HepG2 (cell line): ENCODE measurements around the gene NPB. TPM values are rescaled to one million over a fixed set of nuclear protein-coding genes. Genes with fewer than 3 reads are reported as not detected.

Experiments
- EEA1 ChIP-seq: sonication (generic); formaldehyde crosslinking; IDR thresholded peaks from 2 replicates; pipeline ENCODE4 v1.5.1; 2020; ENCODE audit warnings: mild to moderate bottlenecking, missing genetic modification reagents, borderline replicate concordance
- KAT8 ChIP-seq: IDR thresholded peaks from 2 replicates; pipeline ENCODE4 v1.6.1; 2016; ENCODE audit warnings: missing genetic modification reagents, missing compliant biosample characterization
- KDM6A ChIP-seq: IDR thresholded peaks from 2 replicates; pipeline ENCODE4 v1.6.1; 2016; ENCODE audit warnings: low read depth
- KLF11 ChIP-seq: IDR thresholded peaks from 2 replicates; pipeline ENCODE4 v1.6.1; 2016; ENCODE audit warnings: missing compliant biosample characterization
- KLF15 ChIP-seq: sonication (generic); formaldehyde crosslinking; IDR thresholded peaks from 2 replicates; pipeline ENCODE4 v1.8.1; 2023; ENCODE audit warnings: borderline replicate concordance, mild to moderate bottlenecking, inconsistent platforms, missing genetic modification reagents, mixed read lengths
- MBD4 ChIP-seq: IDR thresholded peaks from 2 replicates; pipeline ENCODE4 v1.6.1; 2012; ENCODE audit warnings: low read length, inconsistent platforms, borderline replicate concordance
- SMAD1 ChIP-seq: sonication (generic); formaldehyde crosslinking; IDR thresholded peaks from 2 replicates; pipeline ENCODE4 v1.4.0; 2020; ENCODE audit warnings: missing genetic modification reagents, low read depth, mild to moderate bottlenecking, borderline replicate concordance
- SMAD3 ChIP-seq: sonication (generic); formaldehyde crosslinking; IDR thresholded peaks from 2 replicates; pipeline ENCODE4 v1.4.0; 2020; ENCODE audit warnings: missing genetic modification reagents
- YY1 ChIP-seq: IDR thresholded peaks from 2 replicates; pipeline ENCODE4 v1.6.1; 2011; ENCODE audit warnings: low read length, low read depth, moderate library complexity, mild to moderate bottlenecking; ENCODE audit not compliant: insufficient read depth, insufficient replicate concordance
- ZSCAN22 ChIP-seq: sonication (generic); formaldehyde crosslinking; IDR thresholded peaks from 2 replicates; pipeline ENCODE4 v1.4.0; 2020; ENCODE audit warnings: mild to moderate bottlenecking, missing genetic modification reagents
- ZSCAN5A ChIP-seq: sonication (generic); formaldehyde crosslinking; IDR thresholded peaks from 2 replicates; pipeline ENCODE4 v1.8.0; 2022; ENCODE audit warnings: mild to moderate bottlenecking, missing genetic modification reagents, borderline replicate concordance
- polyA plus RNA-seq, 8 experiments: library from polyadenylated mRNA; depleted of rRNA in 3 of 8; stranded (reverse) in 7 of 8; unstranded in 1 of 8; fragments of >200 nt; fragmentation: Illumina TruSeq in 4 of 8; extraction: Trizol in 4 of 8; gene quantifications; 2 replicates each; pipeline versions ENCODE4 v1.2.1 to v1.2.3, GENCODE V29; 2011 to 2016; ENCODE audit warnings: low read depth in 4 of 8, missing spikeins in 1 of 8, mixed read lengths in 1 of 8; ENCODE audit not compliant: insufficient read depth in 1 of 8
- total RNA-seq, 5 experiments: library from RNA; depleted of rRNA; stranded (reverse); fragments of >200 nt; fragmentation: Illumina TruSeq; extraction: Trizol; gene quantifications; 2 replicates each; pipeline ENCODE4 v1.2.3, GENCODE V29; 2016; ENCODE audit warnings: low read depth in 1 of 5
- TF ChIP-seq, protein P1 (sequence below): sonication (generic); formaldehyde crosslinking; IDR thresholded peaks from 2 replicates; pipeline ENCODE4 v1.5.0; 2020; ENCODE audit warnings: missing genetic modification reagents
- TF ChIP-seq, protein P2 (sequence below): sonication (generic); formaldehyde crosslinking; IDR thresholded peaks from 2 replicates; pipeline ENCODE4 v1.4.0; 2020; ENCODE audit warnings: missing genetic modification reagents, borderline replicate concordance
- TF ChIP-seq, protein P3 (sequence below): sonication (generic); formaldehyde crosslinking; IDR thresholded peaks from 2 replicates; pipeline ENCODE4 v1.9.0; 2021; ENCODE audit warnings: missing genetic modification reagents, borderline replicate concordance
- TF ChIP-seq, protein P4 (sequence below): sonication (generic); formaldehyde crosslinking; IDR thresholded peaks from 2 replicates; pipeline ENCODE4 v1.8.0; 2022; ENCODE audit warnings: missing genetic modification reagents, mild to moderate bottlenecking, inconsistent platforms, borderline replicate concordance

NPB gene
- total and polyA plus RNA-seq, 2 of the 13 experiments (the other 11 are each of a cell fraction or from before 2014, with no cell fraction given): 0.11 to 0.93 TPM

GRCh38 chr17:81871387-81872230, 30.4 kb upstream of the NPB start (continued):
- TF ChIP-seq KLF15 (CRISPR knock-in tag) (peak; percentile 70; the same call in 1 of the 2 replicates), ZSCAN22 (CRISPR knock-in tag) (0 out of 2 replicates have a peak, but pooled peaks have one; percentile 66), YY1 (peak; percentile 97), KAT8 (CRISPR knock-in tag) (peak; percentile 81), EEA1 (CRISPR knock-in tag) (peak; percentile 78; the same call in 1 of the 2 replicates), SMAD3 (CRISPR knock-in tag) (no peak), KDM6A (0 out of 2 replicates have a peak, but pooled peaks have one; percentile 8), SMAD1 (CRISPR knock-in tag) (peak; percentile 97), ZSCAN5A (CRISPR knock-in tag) (0 out of 2 replicates have a peak, but pooled peaks have one; percentile 13), KLF11 (CRISPR knock-in tag) (0 out of 2 replicates have a peak, but pooled peaks have one; percentile 84), MBD4 (no peak)
- TF ChIP-seq, protein P1, sequence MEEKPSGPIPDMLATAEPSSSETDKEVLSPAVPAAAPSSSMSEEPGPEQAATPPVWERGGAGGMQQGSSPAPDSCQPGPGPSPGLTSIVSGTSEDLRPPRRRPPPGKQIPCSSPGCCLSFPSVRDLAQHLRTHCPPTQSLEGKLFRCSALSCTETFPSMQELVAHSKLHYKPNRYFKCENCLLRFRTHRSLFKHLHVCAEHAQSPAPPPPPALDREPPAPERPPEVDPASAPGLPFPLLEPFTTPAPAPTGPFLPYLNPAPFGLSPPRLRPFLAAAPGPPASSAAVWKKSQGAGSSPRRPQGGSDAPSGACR (CRISPR knock-in tag): no peak; the same call in 1 of the 2 replicates
- TF ChIP-seq, protein P2, sequence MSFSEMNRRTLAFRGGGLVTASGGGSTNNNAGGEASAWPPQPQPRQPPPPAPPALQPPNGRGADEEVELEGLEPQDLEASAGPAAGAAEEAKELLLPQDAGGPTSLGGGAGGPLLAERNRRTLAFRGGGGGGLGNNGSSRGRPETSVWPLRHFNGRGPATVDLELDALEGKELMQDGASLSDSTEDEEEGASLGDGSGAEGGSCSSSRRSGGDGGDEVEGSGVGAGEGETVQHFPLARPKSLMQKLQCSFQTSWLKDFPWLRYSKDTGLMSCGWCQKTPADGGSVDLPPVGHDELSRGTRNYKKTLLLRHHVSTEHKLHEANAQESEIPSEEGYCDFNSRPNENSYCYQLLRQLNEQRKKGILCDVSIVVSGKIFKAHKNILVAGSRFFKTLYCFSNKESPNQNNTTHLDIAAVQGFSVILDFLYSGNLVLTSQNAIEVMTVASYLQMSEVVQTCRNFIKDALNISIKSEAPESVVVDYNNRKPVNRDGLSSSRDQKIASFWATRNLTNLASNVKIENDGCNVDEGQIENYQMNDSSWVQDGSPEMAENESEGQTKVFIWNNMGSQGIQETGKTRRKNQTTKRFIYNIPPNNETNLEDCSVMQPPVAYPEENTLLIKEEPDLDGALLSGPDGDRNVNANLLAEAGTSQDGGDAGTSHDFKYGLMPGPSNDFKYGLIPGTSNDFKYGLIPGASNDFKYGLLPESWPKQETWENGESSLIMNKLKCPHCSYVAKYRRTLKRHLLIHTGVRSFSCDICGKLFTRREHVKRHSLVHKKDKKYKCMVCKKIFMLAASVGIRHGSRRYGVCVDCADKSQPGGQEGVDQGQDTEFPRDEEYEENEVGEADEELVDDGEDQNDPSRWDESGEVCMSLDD (CRISPR knock-in tag): peak; percentile 74; the same call in 1 of the 2 replicates
- TF ChIP-seq, protein P3, sequence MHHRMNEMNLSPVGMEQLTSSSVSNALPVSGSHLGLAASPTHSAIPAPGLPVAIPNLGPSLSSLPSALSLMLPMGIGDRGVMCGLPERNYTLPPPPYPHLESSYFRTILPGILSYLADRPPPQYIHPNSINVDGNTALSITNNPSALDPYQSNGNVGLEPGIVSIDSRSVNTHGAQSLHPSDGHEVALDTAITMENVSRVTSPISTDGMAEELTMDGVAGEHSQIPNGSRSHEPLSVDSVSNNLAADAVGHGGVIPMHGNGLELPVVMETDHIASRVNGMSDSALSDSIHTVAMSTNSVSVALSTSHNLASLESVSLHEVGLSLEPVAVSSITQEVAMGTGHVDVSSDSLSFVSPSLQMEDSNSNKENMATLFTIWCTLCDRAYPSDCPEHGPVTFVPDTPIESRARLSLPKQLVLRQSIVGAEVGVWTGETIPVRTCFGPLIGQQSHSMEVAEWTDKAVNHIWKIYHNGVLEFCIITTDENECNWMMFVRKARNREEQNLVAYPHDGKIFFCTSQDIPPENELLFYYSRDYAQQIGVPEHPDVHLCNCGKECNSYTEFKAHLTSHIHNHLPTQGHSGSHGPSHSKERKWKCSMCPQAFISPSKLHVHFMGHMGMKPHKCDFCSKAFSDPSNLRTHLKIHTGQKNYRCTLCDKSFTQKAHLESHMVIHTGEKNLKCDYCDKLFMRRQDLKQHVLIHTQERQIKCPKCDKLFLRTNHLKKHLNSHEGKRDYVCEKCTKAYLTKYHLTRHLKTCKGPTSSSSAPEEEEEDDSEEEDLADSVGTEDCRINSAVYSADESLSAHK (CRISPR knock-in tag): no peak; the same call in 1 of the 2 replicates
- TF ChIP-seq, protein P4, sequence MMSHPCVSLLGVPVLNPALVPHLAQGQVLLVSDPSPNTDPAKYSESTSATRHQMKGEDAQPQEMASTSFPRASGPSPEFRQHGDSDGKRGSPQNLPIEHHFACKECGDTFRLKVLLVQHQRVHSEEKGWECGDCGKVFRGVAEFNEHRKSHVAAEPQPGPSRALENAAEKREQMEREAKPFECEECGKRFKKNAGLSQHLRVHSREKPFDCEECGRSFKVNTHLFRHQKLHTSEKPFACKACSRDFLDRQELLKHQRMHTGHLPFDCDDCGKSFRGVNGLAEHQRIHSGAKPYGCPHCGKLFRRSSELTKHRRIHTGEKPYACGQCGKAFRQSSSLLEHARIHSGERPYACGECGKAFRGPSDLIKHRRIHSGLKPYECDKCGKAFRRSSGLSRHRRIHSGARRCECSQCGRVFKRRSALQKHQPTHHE: peak; percentile 57
